A549 (cell line): ENCODE results near the gene ARFGEF2.

ENCODE experiments used
- BHLHE40 ChIP-seq: IDR thresholded peaks from 2 replicates; pipeline ENCODE4 v1.6.1; 2012; ENCODE audit warnings: low read depth, low read length, inconsistent platforms
- CTCF ChIP-seq: fragments of >200 bp; sonication (Bioruptor Twin); formaldehyde crosslinking; IDR thresholded peaks from 3 replicates; pipeline ENCODE4 v1.5.1; 2016
- EP300 ChIP-seq, 2 experiments: fragments of >200 bp; sonication (Bioruptor Twin); formaldehyde crosslinking; IDR thresholded peaks; 2 replicates in 1 of 2; 3 replicates in 1 of 2; pipeline ENCODE4 v1.6.1; 2016 to 2017
- HDAC2 ChIP-seq: fragments of 200-600 bp; sonication (generic); IDR thresholded peaks from 2 replicates; pipeline ENCODE4 v1.6.1; 2016
- KDM1A ChIP-seq: fragments of 200-600 bp; sonication (generic); IDR thresholded peaks from 2 replicates; pipeline ENCODE4 v1.6.1; 2016; ENCODE audit warnings: low read depth, mild to moderate bottlenecking
- MAZ ChIP-seq: fragments of 150-350 bp; IDR thresholded peaks from 2 replicates; pipeline ENCODE4 v1.6.1; 2014; ENCODE audit warnings: antibody characterized with exemption, low read depth, low read length, borderline replicate concordance
- NR3C1 ChIP-seq: fragments of >200 bp; sonication (Bioruptor Twin); formaldehyde crosslinking; IDR thresholded peaks from 3 replicates; pipeline ENCODE4 v1.6.1; 2017
- REST ChIP-seq: fragments of 200-600 bp; sonication (generic); IDR thresholded peaks from 2 replicates; pipeline ENCODE4 v1.6.1; 2016; ENCODE audit warnings: antibody characterized with exemption, mild to moderate bottlenecking, moderate library complexity
- RFX5 ChIP-seq: fragments of 450-650 bp; IDR thresholded peaks from 2 replicates; pipeline ENCODE4 v1.7.1; 2014; ENCODE audit warnings: antibody characterized with exemption, mild to moderate bottlenecking, moderate library complexity

GRCh38 chr20:48924756-48925109, 3.2 kb downstream of the ARFGEF2 start:
- no peak for TF ChIP-seq KDM1A
- no peak for TF ChIP-seq MAZ
- TF ChIP-seq NR3C1: no peak
- no peak for TF ChIP-seq CTCF
- TF ChIP-seq BHLHE40: no peak
- TF ChIP-seq RFX5: no peak
- no peak for TF ChIP-seq HDAC2
- no peak for TF ChIP-seq EP300 (IDR thresholded peaks at IDR 0.05)
- no peak for TF ChIP-seq REST
